SHP77 (cell line): ENCODE data around the gene IRGC.
"Not testable (repeated sequence)": the region's sequence is repeated elsewhere in the genome, so short reads cannot be mapped to it uniquely, and the experiment has no call there.

Experiments
- DNase-seq, 2 experiments: peaks; one replicate each; lab custom pipeline; 2025; lab: John Stamatoyannopoulos, UW

The IRGC gene

GRCh38 chr19:43715776-43716175 lies at the start of gene IRGC:
Gene IRGC (plus strand): TSS chr19:43716076. CDS start chr19:43718559, 2,483 bp downstream.
- DNase-seq: no peak

GRCh38 chr19:43667126-43667875 lies 48.6 kb upstream of the IRGC start:
- DNase-seq: no peak

- DNase-seq: peak; percentile 68 to 78
Measured at GRCh38 chr19:43667876-43668405, 47.9 kb upstream of the IRGC start.

GRCh38 chr19:43668406-43669109 lies 47.3 kb upstream of the IRGC start:
- DNase-seq: peak; percentile 93 to 96

DNA sequence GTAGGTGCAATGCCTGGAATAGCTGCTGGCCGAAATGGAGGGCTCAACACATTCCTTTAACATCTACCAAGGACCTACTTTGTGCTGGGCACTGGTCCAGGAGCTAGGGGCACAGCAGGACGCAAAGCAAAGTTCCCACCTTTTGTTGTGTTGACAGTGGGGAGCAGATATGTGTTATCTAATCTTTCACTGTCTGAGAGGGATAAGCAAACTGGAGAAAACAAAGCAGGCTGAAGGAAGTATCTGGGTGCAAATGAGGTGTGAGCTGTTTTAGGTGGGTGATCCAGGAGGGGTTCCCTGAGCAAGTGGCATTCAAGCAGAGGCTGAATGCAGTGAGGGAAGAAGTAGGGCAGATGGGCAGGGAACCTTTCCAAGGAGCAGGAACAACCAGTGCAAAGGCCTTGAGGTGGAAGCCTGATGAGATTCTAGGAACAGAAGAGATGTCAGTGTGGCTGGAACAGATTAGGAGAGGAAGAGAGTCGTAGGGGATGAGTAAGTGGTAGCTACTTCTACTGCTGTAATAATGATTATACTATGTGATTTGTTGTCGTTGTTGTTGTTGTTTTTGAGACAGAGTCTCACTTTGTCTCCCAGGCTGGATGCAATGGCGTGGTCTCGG lies 43.7 kb upstream of the IRGC start:
- DNase-seq: no peak

- DNase-seq: no peak
Measured at GRCh38 chr19:43673637-43674036, 42.2 kb upstream of the IRGC start.

GRCh38 chr19:43674183-43674582 lies 41.7 kb upstream of the IRGC start:
- peak in 1 of 2 experiments; percentile 26 for DNase-seq

DNA sequence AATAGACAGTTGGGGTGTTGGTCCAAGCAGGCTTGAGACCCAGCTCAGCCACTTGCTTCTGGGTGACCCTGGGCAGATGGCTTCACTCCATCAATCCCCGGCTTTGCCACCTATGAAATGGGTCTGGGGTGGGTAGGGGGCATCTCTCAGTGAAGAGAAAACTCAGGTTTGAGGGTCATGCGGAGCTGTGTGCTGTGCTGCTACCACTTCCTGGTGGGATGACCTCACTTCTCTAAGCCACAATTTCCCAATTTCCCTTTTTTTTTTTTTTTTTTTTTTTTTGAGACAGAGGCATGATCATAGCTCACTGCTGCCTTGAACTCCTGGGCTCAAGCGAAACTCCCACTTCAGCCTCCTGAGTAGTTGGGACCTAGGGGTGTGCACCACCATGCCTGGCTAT lies 41.3 kb upstream of the IRGC start:
- DNase-seq: no peak

GRCh38 chr19:43675269-43675879 lies 40.5 kb upstream of the IRGC start:
- DNase-seq: no peak

DNA sequence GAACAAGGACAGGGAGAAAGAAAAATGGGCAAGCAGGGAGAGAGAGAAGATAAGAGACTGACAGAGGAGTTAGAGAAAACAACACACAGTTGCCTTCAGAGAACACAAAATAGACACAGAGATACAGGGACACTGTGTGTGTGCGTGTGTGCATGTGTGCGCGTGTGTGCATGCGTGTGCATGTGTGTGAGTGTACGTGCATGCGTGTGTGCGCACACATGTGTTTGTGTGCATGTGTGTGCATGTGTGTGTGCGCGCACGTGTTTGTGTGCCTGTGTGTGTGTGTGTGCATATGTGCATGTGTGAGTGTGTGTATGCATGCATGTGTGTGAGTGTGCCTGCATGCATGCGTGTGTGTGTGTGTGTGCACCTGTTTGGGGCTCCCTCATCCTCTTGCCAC lies 40.0 kb upstream of the IRGC start:
- no peak for DNase-seq

DNA sequence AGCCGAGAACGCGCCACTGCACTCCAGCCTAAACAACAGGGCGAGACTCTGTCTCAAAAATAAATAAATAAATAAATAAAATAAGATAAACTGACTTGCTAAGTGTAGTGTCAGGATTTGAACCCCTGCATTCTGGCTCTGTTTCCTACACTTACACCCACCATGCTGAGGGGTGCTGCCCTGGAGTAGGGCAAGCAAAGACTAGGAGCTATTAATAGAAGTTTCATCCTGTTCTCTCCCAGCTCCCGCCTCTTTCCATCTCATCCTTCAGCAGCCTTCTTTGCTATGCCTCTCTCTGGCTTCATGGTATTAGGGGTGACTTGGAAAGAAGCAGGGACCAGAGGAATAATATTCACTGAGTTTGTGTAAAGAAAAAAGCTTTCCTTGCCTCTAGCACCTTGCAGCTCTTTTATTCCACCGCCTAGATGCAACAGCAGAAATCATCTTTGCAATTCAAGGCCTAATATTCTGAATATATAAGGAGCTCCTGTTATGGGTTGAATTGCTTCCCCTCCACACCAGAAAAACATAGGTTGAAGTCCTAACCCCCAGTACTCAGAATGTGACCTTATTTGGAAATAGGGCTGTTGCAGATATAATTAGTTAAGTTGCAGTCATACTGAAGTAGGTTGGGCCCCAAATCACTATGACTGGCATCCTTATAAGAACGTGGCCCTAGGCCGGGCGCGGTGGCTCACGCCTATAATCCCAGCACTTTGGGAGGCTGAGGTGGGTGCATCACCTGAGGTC lies 37.2 kb upstream of the IRGC start:
- no peak for DNase-seq

DNA sequence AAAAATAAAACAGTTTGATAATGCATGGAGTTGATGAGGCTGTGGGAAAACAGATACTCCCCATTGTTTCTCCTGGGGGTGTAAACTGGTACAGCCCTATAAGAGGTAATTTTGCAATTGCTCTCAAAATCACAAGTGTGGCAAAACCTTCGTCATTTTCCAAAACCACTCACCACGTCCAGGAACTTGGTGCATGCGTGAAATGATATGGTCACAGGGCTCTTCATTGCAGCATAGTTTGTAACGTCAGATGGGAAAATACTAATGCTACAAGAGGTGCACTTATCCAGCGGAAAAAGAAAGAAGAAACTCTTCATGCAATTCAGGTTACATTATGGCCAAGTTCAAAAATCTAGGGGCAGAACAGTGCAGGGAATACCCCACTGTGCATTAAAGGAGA lies 34.1 kb upstream of the IRGC start:
- no peak for DNase-seq

GRCh38 chr19:43682269-43682668 lies 33.6 kb upstream of the IRGC start:
- not testable (repeated sequence) for DNase-seq

GRCh38 chr19:43682824-43683661 lies 32.8 kb upstream of the IRGC start:
- DNase-seq: no peak

- DNase-seq: no peak
Measured at GRCh38 chr19:43683905-43684304, 32.0 kb upstream of the IRGC start.

DNA sequence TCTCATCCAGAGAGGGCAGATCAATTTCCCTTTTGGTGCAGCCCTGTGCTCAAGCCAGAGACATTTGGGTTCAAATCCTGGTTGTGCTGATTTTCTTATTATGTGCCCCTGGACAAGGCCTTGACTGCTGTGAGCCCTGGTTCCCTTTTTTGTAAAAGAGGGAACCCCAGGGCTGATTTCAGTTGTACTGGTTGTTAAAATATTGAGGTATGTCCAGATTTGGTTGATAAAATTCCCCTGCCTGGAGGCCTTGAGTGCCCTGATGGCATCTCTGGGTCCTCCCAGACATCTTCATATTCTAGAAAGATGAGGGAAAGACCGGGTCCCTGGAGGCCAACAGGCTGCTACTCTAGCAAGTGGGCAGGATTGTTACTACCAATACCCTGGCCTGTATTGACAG lies 31.6 kb upstream of the IRGC start:
- DNase-seq: no peak

GRCh38 chr19:43687660-43687997 lies 28.2 kb upstream of the IRGC start:
- DNase-seq: no peak

- DNase-seq: no peak
Measured at GRCh38 chr19:43688059-43688701, 27.7 kb upstream of the IRGC start.

GRCh38 chr19:43690444-43690843 lies 25.4 kb upstream of the IRGC start:
- DNase-seq: no peak

GRCh38 chr19:43690890-43691289 lies 25.0 kb upstream of the IRGC start:
- no peak for DNase-seq
